HL-60 (cell line): Measurements from ENCODE around the gene TTC28.

Experiments
- POLR2AphosphoS5 ChIP-seq: IDR thresholded peaks from 2 replicates; pipeline ENCODE4 v1.6.1; 2012; ENCODE audit warnings: low read depth
- REST ChIP-seq: IDR thresholded peaks from 2 replicates; pipeline ENCODE4 v1.6.1; 2012; ENCODE audit warnings: low read depth; ENCODE audit not compliant: insufficient replicate concordance

- TF ChIP-seq POLR2AphosphoS5 (no peak), REST (no peak)
These were observed 673.4 kb downstream of the TTC28 start for GRCh38 chr22:28006271-28006670.
